ENCODE measurements around the gene SH3BP1. TPM values are rescaled to one million over a fixed set of nuclear protein-coding genes. Genes with fewer than 3 reads are reported as not detected.
A peak's percentile ranks its signal among the peaks of the same experiment; 100 is the strongest.

SH3BP1 gene
- total and polyA plus RNA-seq, 2 of the 13 experiments (the other 11 are each of a cell fraction or from before 2014, with no cell fraction given), result 8.4 to 18.5 TPM

DNA sequence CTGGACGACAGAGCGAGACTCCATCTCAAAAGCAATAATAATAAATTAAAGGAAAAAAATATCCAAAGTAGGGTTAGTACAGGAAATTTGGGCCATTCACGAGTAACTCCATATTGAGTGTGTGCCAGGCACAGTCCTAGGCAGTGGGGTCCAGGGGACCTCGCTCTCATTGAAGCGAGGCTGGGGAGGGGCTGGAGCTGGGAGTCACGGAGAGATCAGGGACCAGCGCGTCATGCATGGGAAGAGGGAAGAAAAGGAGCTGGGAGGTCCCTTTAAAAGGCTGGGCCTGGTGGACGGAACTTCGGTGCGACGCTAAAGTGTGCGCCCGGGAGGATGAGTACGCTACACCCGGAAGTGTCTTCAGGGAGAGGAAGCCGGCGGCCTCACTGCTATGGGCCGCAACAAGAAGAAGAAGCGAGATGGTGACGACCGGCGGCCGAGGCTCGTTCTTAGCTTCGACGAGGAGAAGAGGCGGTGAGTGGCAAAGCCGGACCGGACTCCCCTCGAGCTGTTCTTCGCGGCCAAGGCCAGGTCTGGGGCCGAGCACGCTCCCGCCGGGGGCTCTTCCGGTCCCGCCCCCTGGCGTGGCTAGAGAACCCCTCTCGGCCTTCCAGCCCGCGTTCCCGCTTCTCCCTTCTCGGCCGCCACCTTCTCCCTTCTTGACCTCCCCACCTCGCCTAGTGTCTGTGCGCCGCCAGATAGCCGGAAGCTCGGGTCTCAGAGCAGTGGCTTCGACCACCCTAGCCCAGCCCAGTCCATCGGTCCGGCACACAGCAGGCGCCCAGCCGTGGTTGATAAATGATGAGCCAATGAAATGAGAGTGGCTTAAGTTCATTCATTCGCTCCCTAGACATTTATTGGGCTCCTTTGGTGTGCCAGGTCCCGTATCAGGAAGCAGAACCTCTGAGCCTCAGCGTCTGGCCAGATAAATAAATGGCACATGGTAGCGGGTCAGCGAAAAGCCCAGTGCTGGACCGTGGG is 46.8 kb downstream of the SH3BP1 start, which contains the start of gene NOL12 (continued):
- TF ChIP-seq DBP (CRISPR knock-in tag; IDR thresholded peaks at IDR 0.05; ENCODE audit: not compliant biosample characterization) (no peak), NFRKB (IDR thresholded peaks at IDR 0.05) (no peak), DR1 (CRISPR knock-in tag; IDR thresholded peaks at IDR 0.05) (no peak), ZNF383 (CRISPR knock-in tag; IDR thresholded peaks at IDR 0.05; ENCODE audit: borderline replicate concordance) (no peak), ATF7 (IDR thresholded peaks at IDR 0.05) (no peak), ATF7 (CRISPR knock-in tag; IDR thresholded peaks at IDR 0.05) (no peak), ZNF234 (CRISPR knock-in tag; conservative IDR thresholded peaks at IDR 0.05) (no peak), MBD4 (IDR thresholded peaks at IDR 0.05; ENCODE audit: borderline replicate concordance, low read length) (no peak), THAP8 (CRISPR knock-in tag; IDR thresholded peaks at IDR 0.05; ENCODE audit: borderline replicate concordance) (no peak), ZNF354B (CRISPR knock-in tag; IDR thresholded peaks at IDR 0.05) (no peak; the same call in 1 of the 2 replicates), ZSCAN9 (CRISPR knock-in tag; IDR thresholded peaks at IDR 0.05; ENCODE audit: borderline replicate concordance) (peak; percentile 69; the same call in 1 of the 2 replicates), XBP1 (CRISPR knock-in tag; IDR thresholded peaks at IDR 0.05) (no peak), CC2D1A (CRISPR knock-in tag; IDR thresholded peaks at IDR 0.05) (peak; percentile 47; the same call in 1 of the 2 replicates), MTA3 (CRISPR knock-in tag; IDR thresholded peaks at IDR 0.05) (no peak), KDM3A (CRISPR knock-in tag; IDR thresholded peaks at IDR 0.05; ENCODE audit: low read depth) (peak; percentile 83; the same call in 1 of the 2 replicates), ZNF577 (CRISPR knock-in tag; IDR thresholded peaks at IDR 0.05; ENCODE audit: borderline replicate concordance, low read depth) (no peak), ZNF530 (CRISPR knock-in tag; IDR thresholded peaks at IDR 0.05; ENCODE audit: low read depth) (no peak), FOSL1 (CRISPR knock-in tag; IDR thresholded peaks at IDR 0.05; ENCODE audit: borderline replicate concordance) (0 out of 2 replicates have a peak, but pooled peaks have one; percentile 9), PTBP1 (IDR thresholded peaks at IDR 0.05; ENCODE audit: low read depth, low read length, poor library complexity, severe bottlenecking) (no peak), TSC22D2 (CRISPR knock-in tag; IDR thresholded peaks at IDR 0.05; ENCODE audit: borderline replicate concordance) (peak; percentile 20; the same call in 1 of the 2 replicates), ZNF781 (CRISPR knock-in tag; IDR thresholded peaks at IDR 0.05; ENCODE audit: borderline replicate concordance, not compliant biosample characterization) (peak; percentile 73), ETV6 (CRISPR knock-in tag; conservative IDR thresholded peaks at IDR 0.05) (0 out of 2 replicates have a peak, but pooled peaks have one; percentile 68)
- TF ChIP-seq, protein P1, sequence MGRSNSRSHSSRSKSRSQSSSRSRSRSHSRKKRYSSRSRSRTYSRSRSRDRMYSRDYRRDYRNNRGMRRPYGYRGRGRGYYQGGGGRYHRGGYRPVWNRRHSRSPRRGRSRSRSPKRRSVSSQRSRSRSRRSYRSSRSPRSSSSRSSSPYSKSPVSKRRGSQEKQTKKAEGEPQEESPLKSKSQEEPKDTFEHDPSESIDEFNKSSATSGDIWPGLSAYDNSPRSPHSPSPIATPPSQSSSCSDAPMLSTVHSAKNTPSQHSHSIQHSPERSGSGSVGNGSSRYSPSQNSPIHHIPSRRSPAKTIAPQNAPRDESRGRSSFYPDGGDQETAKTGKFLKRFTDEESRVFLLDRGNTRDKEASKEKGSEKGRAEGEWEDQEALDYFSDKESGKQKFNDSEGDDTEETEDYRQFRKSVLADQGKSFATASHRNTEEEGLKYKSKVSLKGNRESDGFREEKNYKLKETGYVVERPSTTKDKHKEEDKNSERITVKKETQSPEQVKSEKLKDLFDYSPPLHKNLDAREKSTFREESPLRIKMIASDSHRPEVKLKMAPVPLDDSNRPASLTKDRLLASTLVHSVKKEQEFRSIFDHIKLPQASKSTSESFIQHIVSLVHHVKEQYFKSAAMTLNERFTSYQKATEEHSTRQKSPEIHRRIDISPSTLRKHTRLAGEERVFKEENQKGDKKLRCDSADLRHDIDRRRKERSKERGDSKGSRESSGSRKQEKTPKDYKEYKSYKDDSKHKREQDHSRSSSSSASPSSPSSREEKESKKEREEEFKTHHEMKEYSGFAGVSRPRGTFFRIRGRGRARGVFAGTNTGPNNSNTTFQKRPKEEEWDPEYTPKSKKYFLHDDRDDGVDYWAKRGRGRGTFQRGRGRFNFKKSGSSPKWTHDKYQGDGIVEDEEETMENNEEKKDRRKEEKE (IDR thresholded peaks at IDR 0.05), result no peak
- TF ChIP-seq, protein P2, sequence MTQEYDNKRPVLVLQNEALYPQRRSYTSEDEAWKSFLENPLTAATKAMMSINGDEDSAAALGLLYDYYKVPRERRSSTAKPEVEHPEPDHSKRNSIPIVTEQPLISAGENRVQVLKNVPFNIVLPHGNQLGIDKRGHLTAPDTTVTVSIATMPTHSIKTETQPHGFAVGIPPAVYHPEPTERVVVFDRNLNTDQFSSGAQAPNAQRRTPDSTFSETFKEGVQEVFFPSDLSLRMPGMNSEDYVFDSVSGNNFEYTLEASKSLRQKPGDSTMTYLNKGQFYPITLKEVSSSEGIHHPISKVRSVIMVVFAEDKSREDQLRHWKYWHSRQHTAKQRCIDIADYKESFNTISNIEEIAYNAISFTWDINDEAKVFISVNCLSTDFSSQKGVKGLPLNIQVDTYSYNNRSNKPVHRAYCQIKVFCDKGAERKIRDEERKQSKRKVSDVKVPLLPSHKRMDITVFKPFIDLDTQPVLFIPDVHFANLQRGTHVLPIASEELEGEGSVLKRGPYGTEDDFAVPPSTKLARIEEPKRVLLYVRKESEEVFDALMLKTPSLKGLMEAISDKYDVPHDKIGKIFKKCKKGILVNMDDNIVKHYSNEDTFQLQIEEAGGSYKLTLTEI (CRISPR knock-in tag; conservative IDR thresholded peaks at IDR 0.05), result no peak

All from HepG2 (cell line).